CD4-positive, CD25-positive, alpha-beta regulatory T cell (primary cell): ENCODE data around the gene COL4A3. TPM values are rescaled to one million over a fixed set of nuclear protein-coding genes. Genes with fewer than 3 reads are reported as not detected.

Source experiments
- ATAC-seq, 2 donors: fragments of 150-1000 bp; cut with Tn5 transposase; one replicate each; pipeline ENCODE4 v1.10.0; 2021; ENCODE audit warnings: low read depth in 2 of 2, moderate number of reproducible peaks in 2 of 2, moderate library complexity in 1 of 2
- DNase-seq, 3 donors: peaks; one replicate each; pipeline versions ENCODE4 v3.0.0 to v3.0.0-alpha.2; 2012 to 2022; ENCODE audit warnings: mixed read lengths in 1 of 3
- H3K27ac ChIP-seq: one replicate; pipeline ENCODE4 v1.7.0; 2013; ENCODE audit warnings: mild to moderate bottlenecking, low read length; ENCODE audit not compliant: insufficient read depth, poor library complexity, severe bottlenecking
- H3K27me3 ChIP-seq: one replicate; pipeline ENCODE4 v1.7.0; 2013; ENCODE audit warnings: low read length; ENCODE audit not compliant: control insufficient read depth, insufficient read depth
- H3K36me3 ChIP-seq: one replicate; pipeline ENCODE4 v1.7.0; 2013; ENCODE audit warnings: mild to moderate bottlenecking, low read length, moderate library complexity; ENCODE audit not compliant: control insufficient read depth, insufficient read depth
- H3K4me1 ChIP-seq: 2 replicates; pipeline ENCODE4 v1.7.0; 2013; ENCODE audit warnings: mild to moderate bottlenecking, low read length; ENCODE audit not compliant: insufficient read depth, control insufficient read depth, poor library complexity, severe bottlenecking
- H3K4me3 ChIP-seq: one replicate; pipeline ENCODE4 v1.7.0; 2013; ENCODE audit warnings: low read depth, mild to moderate bottlenecking, low read length, moderate library complexity
- H3K9me3 ChIP-seq, 2 experiments: 1 replicate in 1 of 2; 2 replicates in 1 of 2; pipeline ENCODE4 v1.7.0; 2013; ENCODE audit warnings: low read length in 2 of 2, mild to moderate bottlenecking in 1 of 2, moderate library complexity in 1 of 2; ENCODE audit not compliant: control insufficient read depth in 2 of 2
- H3K27ac Mint-ChIP-seq, 3 donors: one replicate each; pipeline ENCODE4 v1.8.0; 2020 to 2022; ENCODE audit warnings: mild to moderate bottlenecking in 3 of 3, mixed read lengths in 3 of 3, moderate library complexity in 2 of 3
- H3K27me3 Mint-ChIP-seq: one replicate; pipeline ENCODE4 v1.8.0; 2022; ENCODE audit warnings: mild to moderate bottlenecking, mixed read lengths
- H3K36me3 Mint-ChIP-seq: one replicate; pipeline ENCODE4 v1.8.0; 2020; ENCODE audit warnings: mixed read lengths
- H3K4me1 Mint-ChIP-seq, 4 donors: one replicate each; pipeline ENCODE4 v1.8.0; 2020 to 2022; ENCODE audit warnings: mixed read lengths in 4 of 4, mild to moderate bottlenecking in 1 of 4
- H3K4me3 Mint-ChIP-seq, 4 donors: one replicate each; pipeline ENCODE4 v1.8.0; 2020 to 2022; ENCODE audit warnings: mild to moderate bottlenecking in 4 of 4, mixed read lengths in 4 of 4, moderate library complexity in 3 of 4
- H3K9me3 Mint-ChIP-seq, 7 donors: one replicate each; pipeline ENCODE4 v1.8.0; 2020 to 2022; ENCODE audit warnings: mixed read lengths in 7 of 7, mild to moderate bottlenecking in 3 of 7, moderate library complexity in 2 of 7
- polyA plus RNA-seq, 4 donors: library from polyadenylated mRNA; unstranded; fragments of 300-500 nt; fragmentation: Illumina TruSeq; gene quantifications; one replicate each; pipeline ENCODE4 v1.2.3, GENCODE V29; 2021
- total RNA-seq: library from RNA; stranded (reverse); gene quantifications from one replicate; pipeline ENCODE4 v1.2.3, GENCODE V29; 2022

Gene COL4A3
- total and polyA plus RNA-seq, 5 donors from 2014 or later = not detected

- DNase-seq (no peak), ATAC-seq (no peak)
- no peaks in the 10 kb centered on the region for H3K4me1 Mint-ChIP-seq
- H3K36me3 ChIP-seq = no peaks in the 10 kb centered on the region
- H3K36me3 Mint-ChIP-seq = no peaks in the 10 kb centered on the region
- H3K9me3 Mint-ChIP-seq = peaks cover 0 to 6% (median 0%) of the 10 kb centered on the region in 7 donors
- H3K27ac Mint-ChIP-seq = no peak overlapping the region
- no peak overlapping the region for H3K4me3 ChIP-seq
- no peak overlapping the region for H3K4me3 Mint-ChIP-seq
- H3K27me3 Mint-ChIP-seq = peaks cover 10% of the 10 kb centered on the region
- H3K9me3 ChIP-seq = no peaks in the 10 kb centered on the region
- no peaks in the 10 kb centered on the region for H3K4me1 ChIP-seq
- H3K27me3 ChIP-seq = no peaks in the 10 kb centered on the region
- H3K27ac ChIP-seq = no peak overlapping the region
Observed at GRCh38 chr2:227182765-227183164, 18.3 kb downstream of the COL4A3 start.

GRCh38 chr2:227183657-227184367 lies 19.4 kb downstream of the COL4A3 start:
- H3K9me3 ChIP-seq = no peaks in the 10 kb centered on the region
- H3K27me3 ChIP-seq = peaks cover 2% of the 10 kb centered on the region
- Mint-ChIP-seq H3K27ac (no peak overlapping the region), H3K36me3 (no peaks in the 10 kb centered on the region), H3K9me3 (peaks cover 0 to 6% (median 0%) of the 10 kb centered on the region in 7 donors), H3K4me3 (no peak overlapping the region), H3K4me1 (no peaks in the 10 kb centered on the region), H3K27me3 (peaks cover 10% of the 10 kb centered on the region)
- H3K27ac ChIP-seq = no peak overlapping the region
- no peaks in the 10 kb centered on the region for H3K4me1 ChIP-seq
- no peak overlapping the region for H3K4me3 ChIP-seq
- no peaks in the 10 kb centered on the region for H3K36me3 ChIP-seq
- ATAC-seq = no peak
- no peak for DNase-seq

GRCh38 chr2:227185615-227186232 lies 21.3 kb downstream of the COL4A3 start:
- ATAC-seq (no peak), DNase-seq (no peak)
- Histone ChIP-seq H3K9me3 (no peaks in the 10 kb centered on the region), H3K27me3 (peaks cover 6% of the 10 kb centered on the region), H3K4me3 (no peak overlapping the region), H3K27ac (no peak overlapping the region), H3K36me3 (no peaks in the 10 kb centered on the region), H3K4me1 (no peaks in the 10 kb centered on the region)
- Mint-ChIP-seq H3K27ac (no peak overlapping the region), H3K4me3 (no peak overlapping the region), H3K36me3 (no peaks in the 10 kb centered on the region), H3K9me3 (peaks cover 0 to 6% (median 0%) of the 10 kb centered on the region in 7 donors), H3K27me3 (peaks cover 10% of the 10 kb centered on the region), H3K4me1 (no peaks in the 10 kb centered on the region)

GRCh38 chr2:227186751-227187150 lies 22.3 kb downstream of the COL4A3 start:
- Histone ChIP-seq H3K36me3 (no peaks in the 10 kb centered on the region), H3K27me3 (peaks cover 6% of the 10 kb centered on the region), H3K9me3 (no peaks in the 10 kb centered on the region), H3K4me1 (no peaks in the 10 kb centered on the region), H3K27ac (no peak overlapping the region), H3K4me3 (no peak overlapping the region)
- ATAC-seq (no peak), DNase-seq (no peak)
- peaks cover 14% of the 10 kb centered on the region for H3K27me3 Mint-ChIP-seq
- no peaks in the 10 kb centered on the region for H3K4me1 Mint-ChIP-seq
- no peaks in the 10 kb centered on the region for H3K36me3 Mint-ChIP-seq
- H3K9me3 Mint-ChIP-seq = peaks cover 0 to 6% (median 0%) of the 10 kb centered on the region in 7 donors
- no peak overlapping the region for H3K27ac Mint-ChIP-seq
- no peak overlapping the region for H3K4me3 Mint-ChIP-seq

- ATAC-seq = no peak
- H3K4me1 ChIP-seq = no peaks in the 10 kb centered on the region
- H3K27me3 Mint-ChIP-seq = peaks cover 18% of the 10 kb centered on the region
- no peaks in the 10 kb centered on the region for H3K9me3 ChIP-seq
- DNase-seq = no peak
- H3K36me3 Mint-ChIP-seq = no peaks in the 10 kb centered on the region
- H3K4me3 ChIP-seq = no peak overlapping the region
- H3K27ac ChIP-seq = no peak overlapping the region
- H3K4me1 Mint-ChIP-seq = no peaks in the 10 kb centered on the region
- H3K9me3 Mint-ChIP-seq = peaks cover 0 to 6% (median 0%) of the 10 kb centered on the region in 7 donors
- no peak overlapping the region for H3K4me3 Mint-ChIP-seq
- H3K27me3 ChIP-seq = peaks cover 6% of the 10 kb centered on the region
- no peak overlapping the region for H3K27ac Mint-ChIP-seq
- H3K36me3 ChIP-seq = no peaks in the 10 kb centered on the region
Observed at GRCh38 chr2:227188292-227188691, 23.9 kb downstream of the COL4A3 start.

- H3K4me3 Mint-ChIP-seq = no peak overlapping the region
- Histone ChIP-seq H3K9me3 (no peaks in the 10 kb centered on the region), H3K27ac (no peak overlapping the region), H3K36me3 (no peaks in the 10 kb centered on the region), H3K4me1 (no peaks in the 10 kb centered on the region), H3K27me3 (peaks cover 6% of the 10 kb centered on the region), H3K4me3 (no peak overlapping the region)
- ATAC-seq (no peak), DNase-seq (no peak)
- no peak overlapping the region for H3K27ac Mint-ChIP-seq
- no peaks in the 10 kb centered on the region for H3K36me3 Mint-ChIP-seq
- no peaks in the 10 kb centered on the region for H3K4me1 Mint-ChIP-seq
- no peaks in the 10 kb centered on the region for H3K9me3 Mint-ChIP-seq
- H3K27me3 Mint-ChIP-seq = peaks cover 14% of the 10 kb centered on the region
Observed at GRCh38 chr2:227191367-227191766, 26.9 kb downstream of the COL4A3 start.

- no peak overlapping the region for H3K4me3 Mint-ChIP-seq
- no peak for DNase-seq
- Histone ChIP-seq H3K4me1 (no peaks in the 10 kb centered on the region), H3K4me3 (no peak overlapping the region), H3K27ac (no peak overlapping the region), H3K27me3 (peaks cover 6% of the 10 kb centered on the region), H3K36me3 (no peaks in the 10 kb centered on the region), H3K9me3 (no peaks in the 10 kb centered on the region)
- H3K4me1 Mint-ChIP-seq = no peaks in the 10 kb centered on the region
- no peak for ATAC-seq
- H3K36me3 Mint-ChIP-seq = no peaks in the 10 kb centered on the region
- H3K27ac Mint-ChIP-seq = no peak overlapping the region
- H3K9me3 Mint-ChIP-seq = no peaks in the 10 kb centered on the region
- peaks cover 13% of the 10 kb centered on the region for H3K27me3 Mint-ChIP-seq
Observed at GRCh38 chr2:227192491-227192890, 28.1 kb downstream of the COL4A3 start.

GRCh38 chr2:227194219-227194618 lies 29.8 kb downstream of the COL4A3 start:
- Mint-ChIP-seq H3K4me1 (no peaks in the 10 kb centered on the region), H3K27me3 (peaks cover 10% of the 10 kb centered on the region)
- ATAC-seq = no peak

More at GRCh38 chr2:227194219-227194618, 29.8 kb downstream of the COL4A3 start:
- H3K4me3 Mint-ChIP-seq = no peak overlapping the region
- no peaks in the 10 kb centered on the region for H3K4me1 ChIP-seq
- H3K36me3 ChIP-seq = no peaks in the 10 kb centered on the region
- no peak overlapping the region for H3K4me3 ChIP-seq
- DNase-seq = no peak
- H3K27ac ChIP-seq = no peak overlapping the region
- peaks cover 0 to 2% (median 0%) of the 10 kb centered on the region in 7 donors for H3K9me3 Mint-ChIP-seq
- H3K36me3 Mint-ChIP-seq = no peaks in the 10 kb centered on the region
- no peaks in the 10 kb centered on the region for H3K9me3 ChIP-seq
- H3K27ac Mint-ChIP-seq = no peak overlapping the region
- H3K27me3 ChIP-seq = peaks cover 3% of the 10 kb centered on the region
